Activated T-cell treated with anti-CD3 and anti-CD28 coated beads, Interleukin-2, amount 50 U/mL, for 24 hours (primary cell): ENCODE data around the gene BABAM2.

Source experiments
- DNase-seq: peaks from one replicate; pipeline ENCODE4 v3.0.0-alpha.2; 2020
- H3K27ac Mint-ChIP-seq: 2 replicates; pipeline ENCODE4 v1.8.0; 2020; ENCODE audit warnings: mild to moderate bottlenecking, mixed read lengths
- H3K27me3 Mint-ChIP-seq: 2 replicates; pipeline ENCODE4 v1.8.0; 2020; ENCODE audit warnings: mixed read lengths
- H3K36me3 Mint-ChIP-seq: 2 replicates; pipeline ENCODE4 v1.8.0; 2020; ENCODE audit warnings: low read depth, mixed read lengths
- H3K4me1 Mint-ChIP-seq: 2 replicates; pipeline ENCODE4 v1.8.0; 2020; ENCODE audit warnings: low read depth, mixed read lengths
- H3K4me3 Mint-ChIP-seq: 2 replicates; pipeline ENCODE4 v1.8.0; 2020; ENCODE audit warnings: mild to moderate bottlenecking, moderate library complexity, mixed read lengths
- H3K9me3 Mint-ChIP-seq: 2 replicates; pipeline ENCODE4 v1.8.0; 2020; ENCODE audit warnings: mixed read lengths

Gene BABAM2

DNA sequence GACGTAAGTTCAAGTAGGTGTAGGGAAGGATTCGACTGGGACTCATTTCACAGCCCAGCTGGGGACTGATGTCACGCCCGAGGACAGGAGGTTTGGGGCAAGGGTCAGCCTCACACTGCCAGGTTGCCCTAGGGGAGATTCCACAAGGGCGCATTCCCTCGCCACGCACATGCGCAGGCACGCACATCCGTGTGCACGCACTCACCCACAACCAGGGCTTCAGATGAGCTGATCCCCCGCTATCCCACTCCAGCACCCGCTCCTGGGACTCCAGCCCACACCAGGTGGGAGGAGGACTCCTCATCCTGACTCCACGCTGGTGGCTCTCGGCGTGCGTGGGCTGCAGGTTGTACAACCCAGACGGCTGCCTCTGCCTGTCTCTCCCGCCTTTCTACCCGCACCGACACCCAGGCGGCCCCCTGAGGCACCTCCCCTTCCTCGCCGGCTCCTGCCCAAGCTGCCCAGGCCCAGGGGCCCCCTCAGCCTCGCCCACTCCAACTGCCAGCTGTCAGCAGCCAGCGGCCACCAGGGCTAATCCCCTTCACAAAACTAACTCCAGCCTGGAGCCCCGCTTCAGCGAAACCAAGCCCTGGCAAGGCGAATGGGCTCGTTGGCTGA, 454.3 kb downstream of the BABAM2 start:
- Mint-ChIP-seq H3K9me3 (no peaks in the 10 kb centered on the region), H3K27ac (no peak overlapping the region), H3K4me1 (peaks cover 26% of the 10 kb centered on the region), H3K4me3 (no peak overlapping the region), H3K36me3 (no peaks in the 10 kb centered on the region), H3K27me3 (no peaks in the 10 kb centered on the region)
- no peak for DNase-seq

DNA sequence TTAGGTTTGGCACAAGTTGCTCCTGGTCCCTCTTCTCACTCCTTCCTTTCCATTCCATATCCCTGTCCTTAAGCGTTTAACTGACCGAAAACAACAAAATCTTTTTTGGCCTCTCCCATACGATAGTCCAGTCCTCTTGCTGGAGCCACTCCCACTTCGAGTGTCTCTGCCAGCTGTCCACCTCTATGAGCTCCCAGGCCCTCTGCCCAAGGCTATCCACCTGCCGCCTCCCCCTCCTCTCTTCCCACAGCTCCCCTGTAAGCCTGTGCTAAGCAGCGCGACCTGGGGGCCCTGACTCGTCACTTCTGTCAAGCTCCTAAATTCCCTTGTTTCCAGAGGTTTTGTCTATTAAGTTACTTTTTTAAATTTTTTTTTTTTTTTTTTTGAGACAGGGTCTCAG, 455.1 kb downstream of the BABAM2 start:
- no peak for DNase-seq
- H3K27me3 Mint-ChIP-seq: no peaks in the 10 kb centered on the region
- no peak overlapping the region for H3K27ac Mint-ChIP-seq
- H3K4me1 Mint-ChIP-seq: peaks cover 26% of the 10 kb centered on the region
- H3K4me3 Mint-ChIP-seq: no peak overlapping the region
- H3K36me3 Mint-ChIP-seq: no peaks in the 10 kb centered on the region
- H3K9me3 Mint-ChIP-seq: no peaks in the 10 kb centered on the region

DNA sequence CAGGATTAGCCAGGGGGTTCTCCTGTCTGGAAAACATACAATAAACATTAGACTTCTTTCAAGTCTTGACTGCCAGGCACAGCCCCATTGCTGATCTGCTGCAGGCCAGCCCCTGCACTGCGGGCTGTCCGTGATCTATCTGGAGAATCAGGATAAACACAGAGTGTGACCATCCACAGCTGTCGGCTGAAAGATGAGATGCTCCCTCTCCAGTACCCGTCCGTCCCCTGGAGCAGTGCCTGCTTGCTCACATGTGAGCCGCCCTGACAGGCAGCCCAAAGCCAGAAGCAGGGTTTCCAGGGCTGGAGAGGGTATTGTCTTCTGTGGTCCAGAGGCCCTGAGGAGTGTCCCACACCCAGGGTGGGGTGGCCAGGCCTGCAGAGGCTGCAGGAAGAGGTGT, 456.1 kb downstream of the BABAM2 start:
- Mint-ChIP-seq H3K27me3 (no peaks in the 10 kb centered on the region), H3K4me1 (peaks cover 32% of the 10 kb centered on the region), H3K9me3 (no peaks in the 10 kb centered on the region), H3K27ac (no peak overlapping the region), H3K36me3 (no peaks in the 10 kb centered on the region), H3K4me3 (no peak overlapping the region)
- no peak for DNase-seq

DNA sequence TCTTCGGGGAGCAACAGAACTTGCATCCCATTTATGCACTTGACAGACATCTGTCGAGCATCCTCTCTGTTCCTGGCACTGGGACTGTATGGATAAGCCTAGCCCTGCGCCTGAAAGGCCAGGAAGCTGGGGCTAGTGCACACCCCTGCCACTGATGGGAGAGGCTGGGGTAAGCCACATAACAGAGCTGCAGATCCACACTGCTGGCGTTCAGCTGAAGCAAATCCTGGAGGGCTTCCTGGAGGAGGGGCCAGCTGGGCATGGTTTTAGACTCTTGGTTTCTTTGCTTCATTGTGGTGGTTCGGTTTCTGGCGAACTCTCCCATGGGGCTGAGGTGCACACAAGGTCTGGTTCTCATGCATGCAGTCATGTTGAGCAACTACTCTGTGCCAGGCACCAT, 456.7 kb downstream of the BABAM2 start:
- H3K4me3 Mint-ChIP-seq: no peak overlapping the region
- H3K9me3 Mint-ChIP-seq: no peaks in the 10 kb centered on the region
- DNase-seq: no peak
- H3K4me1 Mint-ChIP-seq: peaks cover 36% of the 10 kb centered on the region
- H3K27me3 Mint-ChIP-seq: no peaks in the 10 kb centered on the region
- peak overlapping the region; percentile 57 for H3K27ac Mint-ChIP-seq
- no peaks in the 10 kb centered on the region for H3K36me3 Mint-ChIP-seq

DNA sequence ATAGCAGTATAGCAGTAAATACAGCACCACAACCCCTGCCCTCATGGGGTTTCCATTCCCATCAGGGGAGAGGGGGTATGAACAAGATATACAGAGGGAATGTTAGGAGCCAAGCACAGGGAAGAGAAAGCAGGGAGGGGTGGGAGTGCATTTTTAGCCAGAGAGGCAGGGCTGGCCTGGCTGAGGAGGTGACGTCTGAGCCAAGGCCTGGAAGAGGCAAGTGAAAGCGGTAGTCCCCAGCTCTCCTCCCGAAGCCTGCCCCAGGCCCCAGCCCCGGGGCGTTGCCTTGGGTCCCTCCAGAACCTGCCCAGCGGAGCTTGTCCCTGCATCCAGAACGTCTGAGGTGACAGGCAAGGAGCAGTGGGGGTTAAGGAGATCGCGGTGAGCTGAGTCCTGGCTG, 457.1 kb downstream of the BABAM2 start:
- H3K27ac Mint-ChIP-seq: peak overlapping the region; percentile 72
- DNase-seq: no peak
- no peak overlapping the region for H3K4me3 Mint-ChIP-seq
- peaks cover 36% of the 10 kb centered on the region for H3K4me1 Mint-ChIP-seq
- no peaks in the 10 kb centered on the region for H3K27me3 Mint-ChIP-seq
- no peaks in the 10 kb centered on the region for H3K9me3 Mint-ChIP-seq
- no peaks in the 10 kb centered on the region for H3K36me3 Mint-ChIP-seq

DNA sequence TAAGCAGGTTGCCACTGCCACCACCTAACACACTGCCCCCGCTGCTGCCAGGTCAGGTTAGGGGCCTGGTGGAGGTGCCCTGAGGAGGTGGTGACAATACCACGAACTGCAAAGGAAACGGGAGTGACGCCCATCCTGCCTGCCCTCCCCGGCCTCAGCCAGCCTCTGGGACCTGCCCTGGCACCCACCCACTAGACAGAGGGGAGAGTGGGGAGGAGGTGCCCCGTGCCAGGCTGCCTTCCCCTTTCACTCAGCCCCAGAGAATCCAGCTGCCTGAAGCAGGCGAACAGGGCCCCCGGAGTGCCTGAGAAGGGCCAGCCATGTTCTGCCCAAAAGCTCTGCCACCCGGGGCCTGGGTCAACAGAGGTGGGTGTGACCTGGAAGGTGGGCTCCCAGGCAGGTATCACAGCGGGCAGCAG, 457.6 kb downstream of the BABAM2 start:
- peaks cover 36% of the 10 kb centered on the region for H3K4me1 Mint-ChIP-seq
- H3K36me3 Mint-ChIP-seq: no peaks in the 10 kb centered on the region
- H3K9me3 Mint-ChIP-seq: no peaks in the 10 kb centered on the region
- H3K27ac Mint-ChIP-seq: peak overlapping the region; percentile 72
- DNase-seq: peak; percentile 68
- no peaks in the 10 kb centered on the region for H3K27me3 Mint-ChIP-seq
- H3K4me3 Mint-ChIP-seq: peak overlapping the region; percentile 18

DNA sequence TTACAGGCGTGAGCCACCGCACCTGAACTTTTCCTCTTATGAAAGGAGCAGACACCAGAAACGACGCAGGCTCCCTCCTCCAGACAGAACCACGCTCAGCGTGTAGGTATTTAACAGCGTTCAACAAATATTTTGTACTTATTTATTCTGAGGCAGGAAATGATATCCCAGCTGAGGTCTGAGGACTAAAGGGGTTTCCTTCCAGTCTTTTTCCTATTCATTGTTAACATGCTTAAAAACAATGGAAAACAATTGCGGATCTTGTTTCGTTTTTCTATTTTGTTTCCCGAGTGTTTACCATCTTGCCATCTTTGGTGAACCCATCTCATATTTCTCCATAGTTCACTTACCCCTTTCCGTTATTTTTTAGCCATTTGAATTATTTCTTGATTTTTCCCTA, 458.4 kb downstream of the BABAM2 start:
- H3K27me3 Mint-ChIP-seq: no peaks in the 10 kb centered on the region
- H3K27ac Mint-ChIP-seq: no peak overlapping the region
- no peaks in the 10 kb centered on the region for H3K36me3 Mint-ChIP-seq
- no peaks in the 10 kb centered on the region for H3K9me3 Mint-ChIP-seq
- H3K4me1 Mint-ChIP-seq: peaks cover 36% of the 10 kb centered on the region
- H3K4me3 Mint-ChIP-seq: no peak overlapping the region
- no peak for DNase-seq

DNA sequence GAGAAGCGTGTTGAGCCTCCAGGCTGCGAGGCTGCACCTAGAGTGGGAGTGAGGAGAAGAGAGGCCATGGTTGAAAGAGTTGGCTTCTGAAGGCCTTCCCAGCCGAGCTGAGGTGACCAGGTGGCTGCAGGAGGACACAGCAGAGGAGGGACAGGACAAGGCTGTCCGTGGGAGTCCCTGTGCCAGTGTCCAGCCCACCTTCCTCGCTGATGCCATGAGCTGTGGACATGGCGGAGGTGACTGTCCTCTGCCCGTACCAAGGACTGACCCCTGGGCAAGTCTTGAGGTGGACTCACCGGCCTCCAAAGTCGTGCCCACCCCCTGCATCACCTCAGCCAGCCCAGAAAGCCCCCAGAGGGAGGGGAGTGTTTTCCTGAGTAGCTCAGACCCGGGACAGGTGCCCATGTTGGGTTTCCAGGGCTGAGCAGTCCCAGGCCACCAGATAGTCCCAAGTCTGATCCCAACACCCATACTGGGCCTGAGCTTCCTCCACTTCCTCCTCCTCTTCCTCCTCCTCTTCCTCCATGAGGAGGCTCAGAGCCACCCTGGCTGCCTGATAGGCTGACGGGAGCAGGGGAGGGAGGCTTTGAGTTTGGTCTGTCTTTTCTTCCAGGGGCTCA, 459.1 kb downstream of the BABAM2 start:
- Mint-ChIP-seq H3K9me3 (no peaks in the 10 kb centered on the region), H3K27ac (no peak overlapping the region), H3K27me3 (no peaks in the 10 kb centered on the region), H3K4me1 (peaks cover 36% of the 10 kb centered on the region), H3K36me3 (no peaks in the 10 kb centered on the region), H3K4me3 (no peak overlapping the region)
- no peak for DNase-seq

DNA sequence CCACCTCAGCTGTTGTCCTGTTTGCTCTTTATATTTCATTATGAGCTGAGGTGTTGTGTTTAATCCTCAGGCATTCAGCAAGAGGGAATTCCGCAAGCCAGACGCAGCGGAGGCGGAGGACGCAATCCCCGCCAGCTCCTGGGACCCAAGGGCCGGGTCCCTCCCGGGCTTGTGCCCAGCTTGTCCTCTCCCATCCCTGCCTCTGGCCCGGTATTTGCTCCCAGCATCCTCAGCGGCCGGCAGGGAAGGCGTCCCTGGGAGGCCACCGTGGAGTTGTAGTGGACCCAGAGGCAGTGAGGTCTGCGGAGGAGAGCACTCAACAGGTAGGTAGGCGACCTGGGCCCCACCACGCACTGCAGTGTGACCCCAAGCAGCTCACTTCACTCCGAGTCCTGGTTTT, 459.7 kb downstream of the BABAM2 start:
- Mint-ChIP-seq H3K4me1 (peaks cover 36% of the 10 kb centered on the region), H3K4me3 (no peak overlapping the region), H3K27ac (no peak overlapping the region)

DNA sequence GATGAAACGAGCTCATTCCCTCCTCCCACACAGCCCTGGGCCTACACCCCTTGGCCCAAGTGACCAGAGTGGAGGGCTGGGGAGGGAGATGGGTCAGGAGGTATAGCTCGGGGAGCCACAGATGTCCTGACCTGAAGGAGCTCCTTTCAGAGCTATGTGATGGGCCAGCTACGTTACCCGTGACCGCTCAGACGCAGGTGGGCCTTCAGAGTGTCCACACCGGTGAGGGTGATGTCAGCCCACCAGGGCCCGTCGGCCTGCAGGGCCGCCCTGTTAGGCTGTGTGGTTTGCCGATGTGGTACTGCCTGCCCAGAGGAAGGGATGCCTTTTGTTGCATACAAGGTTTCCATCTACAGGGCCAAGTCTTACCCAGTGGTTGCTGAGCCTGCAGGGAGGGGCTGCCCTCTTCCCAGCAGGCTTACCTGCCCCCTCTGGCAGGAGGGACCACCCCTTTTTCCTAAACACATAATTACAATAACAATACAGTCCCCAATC, 460.3 kb downstream of the BABAM2 start:
- Mint-ChIP-seq H3K27ac (no peak overlapping the region), H3K27me3 (no peaks in the 10 kb centered on the region), H3K9me3 (no peaks in the 10 kb centered on the region), H3K4me3 (no peak overlapping the region), H3K36me3 (no peaks in the 10 kb centered on the region), H3K4me1 (peaks cover 37% of the 10 kb centered on the region)
- no peak for DNase-seq

More for the DNA sequence above, 459.7 kb downstream of the BABAM2 start:
- Mint-ChIP-seq H3K36me3 (no peaks in the 10 kb centered on the region), H3K9me3 (no peaks in the 10 kb centered on the region), H3K27me3 (no peaks in the 10 kb centered on the region)
- DNase-seq: no peak

DNA sequence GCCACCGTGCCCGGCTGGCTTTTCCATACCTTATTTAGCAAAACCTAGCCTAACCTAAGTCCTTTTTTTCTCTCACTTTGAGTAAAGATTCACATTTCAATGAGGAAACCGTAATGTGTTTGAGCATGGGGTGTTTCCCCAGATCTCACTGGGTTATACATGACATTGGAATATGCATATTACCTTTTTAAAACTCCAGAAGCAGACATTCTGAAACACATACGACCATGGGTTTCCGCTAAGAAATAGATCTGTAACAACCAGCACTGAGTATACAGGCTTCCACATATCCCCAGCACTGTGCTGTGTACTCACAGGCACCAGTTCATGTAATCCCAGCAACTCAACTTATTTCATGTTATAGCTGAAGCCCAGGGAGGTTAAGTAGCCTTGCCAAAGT, 461.1 kb downstream of the BABAM2 start:
- Mint-ChIP-seq H3K9me3 (no peaks in the 10 kb centered on the region), H3K36me3 (no peaks in the 10 kb centered on the region), H3K27ac (peak overlapping the region; percentile 47), H3K27me3 (no peaks in the 10 kb centered on the region), H3K4me3 (no peak overlapping the region), H3K4me1 (peaks cover 42% of the 10 kb centered on the region)
- no peak for DNase-seq

DNA sequence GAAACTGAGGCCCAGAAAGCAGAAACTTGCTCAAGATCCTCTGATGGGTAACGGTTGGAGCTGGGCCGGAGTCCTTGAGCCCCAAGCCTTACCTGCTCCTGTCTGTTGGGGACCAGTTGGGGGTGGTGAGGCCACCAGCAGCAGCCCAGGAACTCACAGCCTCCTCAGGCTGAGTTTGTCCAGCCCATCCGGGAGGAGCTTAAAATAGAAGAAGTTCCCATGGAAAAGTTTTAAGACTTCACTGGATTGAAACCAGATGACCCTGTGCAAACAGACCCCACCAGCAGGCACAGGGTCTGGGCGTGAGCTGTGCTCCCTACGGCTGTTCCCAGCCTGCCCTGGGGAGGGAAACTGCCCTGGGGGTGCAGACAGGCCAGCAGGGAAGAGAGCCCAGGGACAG, 461.6 kb downstream of the BABAM2 start:
- no peak for DNase-seq
- H3K4me3 Mint-ChIP-seq: no peak overlapping the region
- H3K36me3 Mint-ChIP-seq: no peaks in the 10 kb centered on the region
- H3K9me3 Mint-ChIP-seq: no peaks in the 10 kb centered on the region
- peaks cover 41% of the 10 kb centered on the region for H3K4me1 Mint-ChIP-seq
- H3K27me3 Mint-ChIP-seq: no peaks in the 10 kb centered on the region
- peak overlapping the region; percentile 47 for H3K27ac Mint-ChIP-seq

DNA sequence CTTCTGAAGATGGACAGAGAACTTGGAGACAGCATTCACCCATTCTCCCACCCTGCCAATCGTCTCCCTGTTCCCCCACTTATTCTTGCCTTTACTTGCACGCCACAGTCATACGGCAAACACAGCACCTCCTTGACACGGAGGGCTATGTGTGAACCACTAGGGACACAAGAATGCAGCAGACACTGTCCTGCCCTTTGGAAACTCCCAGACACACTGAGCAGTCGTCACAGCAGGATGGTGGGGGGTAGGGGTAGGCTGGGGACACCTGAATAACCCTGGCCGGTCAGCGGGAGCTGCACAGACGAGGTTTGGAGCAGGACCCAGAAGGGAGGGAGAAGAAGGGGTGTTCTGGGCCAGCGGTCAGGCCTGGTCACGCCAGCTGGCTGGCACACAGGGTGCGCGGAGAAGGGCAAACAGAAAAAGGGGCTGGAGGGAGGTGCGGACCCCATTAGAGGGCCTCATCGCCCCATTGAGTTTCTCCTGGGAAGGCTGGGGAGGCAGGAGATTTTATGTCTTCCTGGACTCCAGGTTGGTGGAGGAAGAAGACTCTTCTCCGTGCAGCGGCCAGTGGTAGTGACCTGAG, 462.2 kb downstream of the BABAM2 start:
- Mint-ChIP-seq H3K36me3 (no peaks in the 10 kb centered on the region), H3K9me3 (no peaks in the 10 kb centered on the region), H3K4me3 (no peak overlapping the region), H3K27ac (no peak overlapping the region), H3K4me1 (peaks cover 36% of the 10 kb centered on the region), H3K27me3 (no peaks in the 10 kb centered on the region)
- DNase-seq: no peak

DNA sequence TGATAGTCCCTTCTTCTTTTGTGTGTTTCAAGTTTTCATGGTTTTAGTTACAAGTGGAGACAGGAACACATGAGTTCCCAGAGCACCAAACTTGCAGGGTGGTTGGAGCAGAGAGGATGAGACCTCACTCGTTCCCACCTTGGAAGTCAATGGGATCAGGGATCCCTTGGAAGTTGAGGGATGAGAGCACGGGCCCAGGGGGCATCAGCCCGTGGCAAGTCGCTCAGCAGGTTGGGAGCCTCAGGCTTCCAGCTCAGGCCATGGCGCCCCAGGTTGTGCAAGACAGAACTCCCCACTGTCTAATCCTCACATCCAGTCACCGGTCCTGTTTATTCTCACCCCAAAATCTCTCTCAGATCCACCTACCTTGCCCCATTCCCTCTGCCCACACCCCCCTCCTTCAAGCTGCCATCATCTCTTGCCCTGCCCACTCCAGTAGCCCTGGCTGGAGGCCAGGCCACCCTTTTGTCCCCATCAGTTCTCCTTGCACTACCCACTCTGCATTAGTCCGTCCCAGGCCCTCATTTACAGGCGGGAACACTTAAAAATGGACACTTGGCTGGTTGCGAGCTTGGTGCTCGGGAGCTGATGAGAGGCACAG, 464.5 kb downstream of the BABAM2 start:
- peak overlapping the region; percentile 15 for H3K27ac Mint-ChIP-seq
- no peak overlapping the region for H3K4me3 Mint-ChIP-seq
- H3K4me1 Mint-ChIP-seq: peaks cover 40% of the 10 kb centered on the region
- H3K27me3 Mint-ChIP-seq: no peaks in the 10 kb centered on the region
- H3K36me3 Mint-ChIP-seq: no peaks in the 10 kb centered on the region
- no peaks in the 10 kb centered on the region for H3K9me3 Mint-ChIP-seq
- DNase-seq: no peak

DNA sequence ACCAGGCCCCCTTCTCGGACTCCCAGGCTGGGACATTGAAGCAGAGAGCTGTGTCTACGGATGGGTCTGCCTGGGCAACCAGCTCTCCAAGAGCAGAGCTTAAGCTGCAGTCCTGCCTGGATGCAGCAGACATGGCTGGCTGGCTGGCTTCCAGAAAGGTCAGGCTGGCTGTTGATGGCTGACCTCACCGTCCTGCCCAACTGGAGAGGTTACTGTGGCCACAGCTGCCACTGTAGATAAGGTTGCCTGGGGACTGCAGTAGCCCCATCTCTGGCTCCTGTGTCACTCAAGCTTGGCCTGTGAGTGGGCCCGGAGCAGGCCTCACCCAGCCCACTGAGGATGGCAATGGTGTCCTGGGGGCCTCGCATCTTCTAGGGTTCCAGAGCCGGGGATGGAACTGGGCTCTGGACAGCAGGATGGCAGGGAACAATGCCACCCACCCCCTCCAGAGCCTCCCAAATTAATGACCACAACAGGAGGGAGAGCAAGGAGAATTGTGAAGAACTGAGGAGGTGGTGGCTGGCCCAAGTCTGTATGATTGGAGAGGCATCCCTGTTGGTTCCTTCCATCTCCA, 465.1 kb downstream of the BABAM2 start:
- Mint-ChIP-seq H3K27ac (no peak overlapping the region), H3K27me3 (no peaks in the 10 kb centered on the region), H3K4me1 (peaks cover 46% of the 10 kb centered on the region), H3K9me3 (no peaks in the 10 kb centered on the region), H3K4me3 (no peak overlapping the region), H3K36me3 (no peaks in the 10 kb centered on the region)
- no peak for DNase-seq
